ENCODE data around the gene SOCS6.

DNA sequence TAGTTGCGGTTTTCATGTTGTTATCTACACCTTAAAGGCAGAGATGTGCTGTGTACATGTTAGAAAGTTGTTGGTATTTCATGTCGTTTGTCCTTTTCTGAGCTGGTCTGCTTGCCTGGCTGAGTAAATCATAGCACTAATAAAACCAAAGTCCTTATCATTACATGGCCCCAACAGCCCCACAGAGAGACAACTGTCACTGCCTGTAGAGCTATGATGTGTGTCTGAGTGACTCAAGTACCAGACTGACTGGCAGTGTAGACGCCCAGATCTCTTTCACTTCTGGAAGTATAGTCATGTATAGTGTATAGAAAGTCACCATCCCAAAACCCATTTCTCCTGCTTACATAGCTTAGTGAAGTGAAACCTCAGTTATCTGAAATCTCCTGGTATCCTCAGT lies 4.3 kb downstream of the SOCS6 start:
- TF ChIP-seq POLR2A (IDR thresholded peaks at IDR 0.05): no peak
- TF ChIP-seq POLR2AphosphoS5 (IDR thresholded peaks at IDR 0.05): peak in 2 of 3 donors; percentile 4 to 55
- TF ChIP-seq, protein P1, sequence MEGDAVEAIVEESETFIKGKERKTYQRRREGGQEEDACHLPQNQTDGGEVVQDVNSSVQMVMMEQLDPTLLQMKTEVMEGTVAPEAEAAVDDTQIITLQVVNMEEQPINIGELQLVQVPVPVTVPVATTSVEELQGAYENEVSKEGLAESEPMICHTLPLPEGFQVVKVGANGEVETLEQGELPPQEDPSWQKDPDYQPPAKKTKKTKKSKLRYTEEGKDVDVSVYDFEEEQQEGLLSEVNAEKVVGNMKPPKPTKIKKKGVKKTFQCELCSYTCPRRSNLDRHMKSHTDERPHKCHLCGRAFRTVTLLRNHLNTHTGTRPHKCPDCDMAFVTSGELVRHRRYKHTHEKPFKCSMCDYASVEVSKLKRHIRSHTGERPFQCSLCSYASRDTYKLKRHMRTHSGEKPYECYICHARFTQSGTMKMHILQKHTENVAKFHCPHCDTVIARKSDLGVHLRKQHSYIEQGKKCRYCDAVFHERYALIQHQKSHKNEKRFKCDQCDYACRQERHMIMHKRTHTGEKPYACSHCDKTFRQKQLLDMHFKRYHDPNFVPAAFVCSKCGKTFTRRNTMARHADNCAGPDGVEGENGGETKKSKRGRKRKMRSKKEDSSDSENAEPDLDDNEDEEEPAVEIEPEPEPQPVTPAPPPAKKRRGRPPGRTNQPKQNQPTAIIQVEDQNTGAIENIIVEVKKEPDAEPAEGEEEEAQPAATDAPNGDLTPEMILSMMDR (IDR thresholded peaks at IDR 0.05): no peak
- no peak for TF ChIP-seq EP300 (IDR thresholded peaks at IDR 0.05; ENCODE audit: low read depth)

Measured in transverse colon (tissue), 4 donors.